Thyroid gland (tissue), 4 donors: ENCODE data around the gene PPP2R5C.

Source experiments
- POLR2A ChIP-seq, 2 donors: fragments of 450-650 bp; IDR thresholded peaks; one replicate each; pipeline ENCODE4 v1.6.1; 2017; ENCODE audit warnings: antibody characterized with exemption in 2 of 2, mild to moderate bottlenecking in 2 of 2, moderate library complexity in 1 of 2
- TF ChIP-seq, protein P1 (sequence below), 6 experiments: fragments of 200-600 bp in 3 of 6; fragments of 450-650 bp in 3 of 6; sonication (generic) in 3 of 6; IDR thresholded peaks; one replicate each; pipeline ENCODE4 v1.5.1; 2016 to 2019; ENCODE audit warnings: antibody characterized with exemption in 6 of 6, mild to moderate bottlenecking in 2 of 6, inconsistent platforms in 1 of 6, moderate library complexity in 1 of 6

DNA sequence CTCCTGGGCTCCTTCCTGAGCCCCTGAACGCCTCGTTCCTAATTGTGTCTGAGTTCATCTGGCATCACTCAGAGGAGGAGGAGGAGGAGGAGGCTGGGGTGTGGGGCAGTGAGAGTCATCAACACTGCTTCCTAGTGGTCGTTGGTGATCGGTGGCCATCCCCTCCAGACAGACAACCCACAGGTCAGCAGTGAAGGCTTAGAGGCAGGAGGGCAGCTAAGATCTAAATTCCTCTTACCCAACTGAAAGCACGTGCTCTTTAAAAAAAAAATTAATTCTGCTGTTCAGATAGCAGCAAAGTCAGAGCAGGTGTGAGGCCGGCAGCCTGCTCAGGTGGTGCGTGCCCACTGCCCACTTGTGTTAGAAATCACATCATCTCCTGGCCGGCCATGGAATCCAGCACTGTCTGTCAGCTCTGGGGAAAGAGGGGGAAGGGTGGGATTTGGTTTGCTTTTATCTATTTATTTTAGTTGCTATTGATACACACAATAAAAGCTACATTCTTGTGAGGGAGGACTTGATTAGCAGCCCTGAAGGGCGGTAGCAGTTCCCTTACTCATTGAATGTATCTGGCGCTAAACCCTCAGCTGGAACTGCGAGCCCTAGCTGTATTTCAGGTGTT, 46.6 kb downstream of the PPP2R5C start:
- TF ChIP-seq, protein P1, sequence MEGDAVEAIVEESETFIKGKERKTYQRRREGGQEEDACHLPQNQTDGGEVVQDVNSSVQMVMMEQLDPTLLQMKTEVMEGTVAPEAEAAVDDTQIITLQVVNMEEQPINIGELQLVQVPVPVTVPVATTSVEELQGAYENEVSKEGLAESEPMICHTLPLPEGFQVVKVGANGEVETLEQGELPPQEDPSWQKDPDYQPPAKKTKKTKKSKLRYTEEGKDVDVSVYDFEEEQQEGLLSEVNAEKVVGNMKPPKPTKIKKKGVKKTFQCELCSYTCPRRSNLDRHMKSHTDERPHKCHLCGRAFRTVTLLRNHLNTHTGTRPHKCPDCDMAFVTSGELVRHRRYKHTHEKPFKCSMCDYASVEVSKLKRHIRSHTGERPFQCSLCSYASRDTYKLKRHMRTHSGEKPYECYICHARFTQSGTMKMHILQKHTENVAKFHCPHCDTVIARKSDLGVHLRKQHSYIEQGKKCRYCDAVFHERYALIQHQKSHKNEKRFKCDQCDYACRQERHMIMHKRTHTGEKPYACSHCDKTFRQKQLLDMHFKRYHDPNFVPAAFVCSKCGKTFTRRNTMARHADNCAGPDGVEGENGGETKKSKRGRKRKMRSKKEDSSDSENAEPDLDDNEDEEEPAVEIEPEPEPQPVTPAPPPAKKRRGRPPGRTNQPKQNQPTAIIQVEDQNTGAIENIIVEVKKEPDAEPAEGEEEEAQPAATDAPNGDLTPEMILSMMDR (IDR thresholded peaks at IDR 0.05) = no peak
- TF ChIP-seq POLR2A (IDR thresholded peaks at IDR 0.05) = no peak
